Aortic smooth muscle cell (primary cell): ENCODE data around the gene SERINC5. TPM values are rescaled to one million over a fixed set of nuclear protein-coding genes. Genes with fewer than 3 reads are reported as not detected.

Experiments used
- total RNA-seq: library from RNA; depleted of rRNA; stranded (reverse); fragments of >200 nt; gene quantifications from 2 replicates; pipeline ENCODE4 v1.2.3, GENCODE V29; 2014

Gene SERINC5
- 12.0 and 14.9 TPM in 2 replicates for total RNA-seq

DNA sequence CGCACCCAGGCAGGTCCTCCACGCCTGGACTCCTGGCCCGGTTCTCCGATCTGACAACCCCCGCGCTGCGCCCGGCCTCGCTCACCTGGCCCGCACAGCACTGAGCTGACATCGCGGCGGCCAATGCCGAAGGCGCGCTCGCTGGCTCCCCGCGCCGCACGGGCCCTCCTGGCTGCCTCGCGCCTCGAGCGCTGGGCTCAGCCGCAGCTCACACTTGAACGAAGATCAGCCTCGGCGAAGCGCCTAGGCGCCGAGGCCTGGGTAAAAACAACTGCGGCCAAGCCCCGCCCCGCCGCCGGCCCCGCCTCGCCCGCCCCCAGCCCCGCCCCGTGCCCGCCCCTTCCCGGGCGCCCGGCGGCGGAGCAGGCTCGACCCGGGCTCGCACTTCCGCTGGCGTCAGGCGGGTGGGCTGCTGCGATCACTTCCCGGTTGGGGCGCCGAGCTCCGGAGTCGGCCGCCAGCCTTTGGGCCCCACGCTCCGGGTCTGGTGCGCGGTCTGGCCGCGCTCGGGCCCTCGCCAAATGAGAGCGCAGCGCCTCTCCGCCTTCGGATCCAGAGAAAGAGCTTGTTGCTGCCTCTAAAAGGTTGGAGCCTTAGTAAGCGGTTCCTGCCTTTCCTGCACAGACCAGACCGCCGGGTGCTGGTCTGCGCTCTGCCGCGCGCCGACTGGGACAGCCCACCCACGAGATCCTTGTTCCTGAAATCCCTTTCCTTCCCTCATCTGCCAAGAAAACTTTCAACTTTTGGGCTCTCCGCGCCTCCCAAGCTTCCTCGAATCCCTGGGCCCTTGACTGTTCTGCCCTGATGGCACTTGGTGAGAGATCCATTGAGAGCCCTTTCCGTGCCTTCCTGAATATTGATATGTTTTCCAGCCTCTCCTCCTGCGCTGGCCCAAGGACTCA lies at the start of gene SERINC5:
TSS of gene SERINC5 (minus strand) at position 238 of the 902 bp plus-strand sequence. CDS start at position 112, 126 bp downstream.

Other genes starting within 250 kb of the SERINC5 start
- 0.56 and 1.3 TPM in 2 replicates for gene THBS4, start 220.7 kb downstream of the SERINC5 start, total RNA-seq
- gene SPZ1, start 64.0 kb upstream of the SERINC5 start, total RNA-seq = not detected in 2 replicates
- gene ZFYVE16, start 152.0 kb upstream of the SERINC5 start, total RNA-seq = 21.4 and 23.4 TPM in 2 replicates
- gene FAM151B, start 232.1 kb upstream of the SERINC5 start, total RNA-seq = 8.5 and 9.8 TPM in 2 replicates